ENCODE results near the gene LY6G6C. TPM values are rescaled to one million over a fixed set of nuclear protein-coding genes. Genes with fewer than 3 reads are reported as not detected.

Gene LY6G6C
- total and polyA plus RNA-seq, 9 donors: 0.17 to 4.9 (median 1.0) TPM; not detected in 6

- H3K27me3 ChIP-seq: no peaks in the 10 kb centered on the region
- TF ChIP-seq EP300 (IDR thresholded peaks at IDR 0.05) (no peak), POLR2A (IDR thresholded peaks at IDR 0.05) (no peak), CTCF (IDR thresholded peaks at IDR 0.05) (no peak)
- H3K4me1 ChIP-seq (ENCODE audit: insufficient read depth): peaks cover 7% of the 10 kb centered on the region
- no peak for DNase-seq
- 20 to 30% (median 20%) methylated on average over 29 of the region's 29 CpGs for WGBS, 3 donors
- H3K9me3 ChIP-seq: no peaks in the 10 kb centered on the region
- peak overlapping the region; percentile 56 for H3K4me3 ChIP-seq
- no peaks in the 10 kb centered on the region for H3K36me3 ChIP-seq
- intact Hi-C loops (cut with DNase I): loop anchor here in 1 of 4 donors (5.0 kb wide), 1 partner anchor 42 kb away; no protein-coding TSS in a partner anchor
- peak overlapping the region in 1 of 2 donors; percentile 47 for H3K27ac ChIP-seq
Observed at GRCh38 chr6:31740397-31741223, 19.1 kb upstream of the LY6G6C start.

- 0 to 1% (median 0%) methylated on average over 57 to 58 of the region's 58 CpGs for WGBS, 3 donors
- peak; percentile 96 to 98 (median 98) for DNase-seq
- Histone ChIP-seq H3K36me3 (no peaks in the 10 kb centered on the region), H3K9me3 (no peaks in the 10 kb centered on the region), H3K27me3 (no peaks in the 10 kb centered on the region), H3K27ac (peak within 1 kb of the TSS in 1 of 2 donors; percentile 47), H3K4me1 (ENCODE audit: insufficient read depth) (peaks cover 7% of the 10 kb centered on the region), H3K4me3 (peak within 1 kb of the TSS; percentile 56)
- intact Hi-C loops (cut with DNase I): loop anchor here (5.0 to 10.0 kb wide), 4 partner anchors 42 to 95 kb away; partner anchors contain the start of gene VARS1 (in 1 of the 4)
- TF ChIP-seq POLR2A (IDR thresholded peaks at IDR 0.05): peak; percentile 45
- TF ChIP-seq CTCF (IDR thresholded peaks at IDR 0.05): no peak
Observed at GRCh38 chr6:31739639-31740396, 18.3 kb upstream of the LY6G6C start, which contains the start of gene MSH5. Gene MSH5, plus strand, starts transcription at chr6:31740005. Its CDS starts 462 bp downstream, at chr6:31740467.

GRCh38 chr6:31737991-31738979 is 16.7 kb upstream of the LY6G6C start:
- no peaks in the 10 kb centered on the region for H3K9me3 ChIP-seq
- DNase-seq: no peak
- H3K27me3 ChIP-seq: no peaks in the 10 kb centered on the region
- H3K4me1 ChIP-seq (ENCODE audit: insufficient read depth): peaks cover 12% of the 10 kb centered on the region
- TF ChIP-seq POLR2A (IDR thresholded peaks at IDR 0.05): no peak
- no peak for TF ChIP-seq CTCF (IDR thresholded peaks at IDR 0.05)
- TF ChIP-seq EP300 (IDR thresholded peaks at IDR 0.05): no peak
- WGBS, 3 donors: 10 to 13% (median 10%) methylated on average over 6 of the region's 6 CpGs
- H3K4me3 ChIP-seq: no peak overlapping the region
- H3K36me3 ChIP-seq: no peaks in the 10 kb centered on the region
- intact Hi-C loops (cut with DNase I): loop anchor here in 3 of 4 donors (5.0 to 10.0 kb wide), 3 partner anchors 57 to 97 kb away; partner anchors contain the start of gene VARS1 (in 1 of the 3)
- H3K27ac ChIP-seq: no peak overlapping the region
